ENCODE results near the gene SLC9A9.

DNA sequence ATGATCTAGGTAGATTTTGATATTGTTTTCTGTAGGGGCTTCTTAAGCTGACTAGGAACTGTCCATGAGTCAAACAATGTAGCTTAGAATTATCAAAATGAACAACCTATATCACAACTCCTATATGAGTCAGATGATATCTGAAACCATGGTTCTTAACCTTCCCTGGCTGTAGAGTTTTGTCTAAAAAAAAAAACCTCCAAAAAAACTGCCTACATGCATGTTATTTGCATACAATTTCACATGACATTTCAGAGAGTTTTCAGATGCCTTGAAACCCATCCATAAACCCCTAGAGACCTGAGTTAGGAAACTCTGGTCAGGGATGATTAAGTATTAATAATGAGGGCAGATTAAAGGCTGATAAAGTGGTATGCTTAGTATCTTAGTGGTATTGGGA is 571.7 kb downstream of the SLC9A9 start:
- TF ChIP-seq CTCF (conservative IDR thresholded peaks at IDR 0.05; ENCODE audit: low read depth, low read length) (no peak), EZH2 (IDR thresholded peaks at IDR 0.05; ENCODE audit: borderline replicate concordance, low read depth, low read length, poor library complexity, severe bottlenecking) (no peak)
